ENCODE data around the gene CNPY2.
"Not testable (repeated sequence)": the region's sequence is repeated elsewhere in the genome, so short reads cannot be mapped to it uniquely, and the experiment has no call there.

The CNPY2 gene

GRCh38 chr12:56297400-56297799, 18.4 kb downstream of the CNPY2 start:
- no peak overlapping the region for H3K4me3 ChIP-seq (ENCODE audit: low read depth, low read length)
- DNase-seq (ENCODE audit: low read depth) = no peak
- no peak for TF ChIP-seq CTCF (conservative IDR thresholded peaks at IDR 0.05; ENCODE audit: low read depth, low read length)

- DNase-seq (ENCODE audit: low read depth) = no peak
- no peak for TF ChIP-seq CTCF (conservative IDR thresholded peaks at IDR 0.05; ENCODE audit: low read depth, low read length)
- H3K4me3 ChIP-seq (ENCODE audit: low read depth, low read length) = no peak overlapping the region
Measured at GRCh38 chr12:56296295-56296694, 19.5 kb downstream of the CNPY2 start.

- H3K4me3 ChIP-seq (ENCODE audit: low read depth, low read length) = no peak overlapping the region
- DNase-seq (ENCODE audit: low read depth) = no peak
- no peak for TF ChIP-seq CTCF (conservative IDR thresholded peaks at IDR 0.05; ENCODE audit: low read depth, low read length)
Measured at GRCh38 chr12:56293795-56294194, 22.0 kb downstream of the CNPY2 start.

GRCh38 chr12:56288705-56289387, 26.9 kb downstream of the CNPY2 start:
- TF ChIP-seq CTCF (conservative IDR thresholded peaks at IDR 0.05; ENCODE audit: low read depth, low read length) = no peak
- DNase-seq (ENCODE audit: low read depth) = no peak
- H3K4me3 ChIP-seq (ENCODE audit: low read depth, low read length) = no peak overlapping the region

GRCh38 chr12:56286044-56286830, 29.6 kb downstream of the CNPY2 start:
- peak; percentile 16 for DNase-seq (ENCODE audit: low read depth)
- TF ChIP-seq CTCF (conservative IDR thresholded peaks at IDR 0.05; ENCODE audit: low read depth, low read length) = no peak

GRCh38 chr12:56284263-56284662, 31.5 kb downstream of the CNPY2 start:
- H3K4me3 ChIP-seq (ENCODE audit: low read depth, low read length); DNase-seq (ENCODE audit: low read depth): not testable (repeated sequence)

More at GRCh38 chr12:56286044-56286830, 29.6 kb downstream of the CNPY2 start:
- no peak overlapping the region for H3K4me3 ChIP-seq (ENCODE audit: low read depth, low read length)

- TF ChIP-seq CTCF (conservative IDR thresholded peaks at IDR 0.05; ENCODE audit: low read depth, low read length) = no peak
- no peak overlapping the region for H3K4me3 ChIP-seq (ENCODE audit: low read depth, low read length)
- DNase-seq (ENCODE audit: low read depth) = no peak
Measured at GRCh38 chr12:56282579-56282978, 33.2 kb downstream of the CNPY2 start.
